Measurements from ENCODE around the gene SHANK2.

DNA sequence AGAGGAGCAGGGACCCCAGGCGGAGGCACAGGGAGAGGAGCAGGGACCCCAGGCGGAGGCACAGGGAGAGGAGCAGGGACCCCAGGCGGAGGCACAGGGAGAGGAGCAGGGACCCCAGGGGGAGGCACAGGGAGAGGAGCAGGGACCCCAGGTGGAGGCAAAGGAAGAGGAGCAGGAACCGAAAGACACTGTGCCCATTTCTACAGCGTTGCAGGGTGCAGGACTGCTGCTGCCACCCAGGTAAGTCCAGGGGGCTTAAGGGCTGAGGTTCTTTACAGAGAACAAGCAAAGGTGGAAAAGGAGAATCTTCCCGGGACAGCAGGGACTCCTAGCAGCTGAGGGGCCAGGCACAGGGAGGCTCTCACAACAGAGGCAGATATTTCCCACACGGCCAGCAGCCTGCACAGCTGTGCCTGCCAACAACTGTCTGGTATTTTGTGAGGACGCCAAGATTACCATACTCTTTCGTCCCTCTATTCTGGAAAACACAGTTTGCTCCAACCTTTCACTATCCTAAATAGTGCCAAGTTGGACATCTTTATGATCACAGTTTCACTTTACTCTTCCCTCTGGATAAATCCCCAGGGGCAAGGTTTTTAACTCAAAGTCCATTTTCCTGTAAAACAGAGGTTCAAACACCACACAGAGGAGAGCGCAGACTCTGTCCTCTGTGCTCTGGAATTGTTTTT lies 39.4 kb downstream of the SHANK2 start:
- no peak for TF ChIP-seq POLR2AphosphoS5 (IDR thresholded peaks at IDR 0.05)
- TF ChIP-seq EZH2 (IDR thresholded peaks at IDR 0.05; ENCODE audit: borderline replicate concordance, insufficient read depth, low read length, poor library complexity, severe bottlenecking): no peak
- TF ChIP-seq, protein P1, sequence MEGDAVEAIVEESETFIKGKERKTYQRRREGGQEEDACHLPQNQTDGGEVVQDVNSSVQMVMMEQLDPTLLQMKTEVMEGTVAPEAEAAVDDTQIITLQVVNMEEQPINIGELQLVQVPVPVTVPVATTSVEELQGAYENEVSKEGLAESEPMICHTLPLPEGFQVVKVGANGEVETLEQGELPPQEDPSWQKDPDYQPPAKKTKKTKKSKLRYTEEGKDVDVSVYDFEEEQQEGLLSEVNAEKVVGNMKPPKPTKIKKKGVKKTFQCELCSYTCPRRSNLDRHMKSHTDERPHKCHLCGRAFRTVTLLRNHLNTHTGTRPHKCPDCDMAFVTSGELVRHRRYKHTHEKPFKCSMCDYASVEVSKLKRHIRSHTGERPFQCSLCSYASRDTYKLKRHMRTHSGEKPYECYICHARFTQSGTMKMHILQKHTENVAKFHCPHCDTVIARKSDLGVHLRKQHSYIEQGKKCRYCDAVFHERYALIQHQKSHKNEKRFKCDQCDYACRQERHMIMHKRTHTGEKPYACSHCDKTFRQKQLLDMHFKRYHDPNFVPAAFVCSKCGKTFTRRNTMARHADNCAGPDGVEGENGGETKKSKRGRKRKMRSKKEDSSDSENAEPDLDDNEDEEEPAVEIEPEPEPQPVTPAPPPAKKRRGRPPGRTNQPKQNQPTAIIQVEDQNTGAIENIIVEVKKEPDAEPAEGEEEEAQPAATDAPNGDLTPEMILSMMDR (IDR thresholded peaks at IDR 0.05; ENCODE audit: poor library complexity, severe bottlenecking): no peak
- no peak for TF ChIP-seq TAF1 (IDR thresholded peaks at IDR 0.05; ENCODE audit: low read depth)
- TF ChIP-seq SMC3 (conservative IDR thresholded peaks at IDR 0.05; ENCODE audit: poor library complexity): no peak
- no peak for TF ChIP-seq EP300 (conservative IDR thresholded peaks at IDR 0.05; ENCODE audit: poor library complexity, severe bottlenecking)
- TF ChIP-seq, protein P2, sequence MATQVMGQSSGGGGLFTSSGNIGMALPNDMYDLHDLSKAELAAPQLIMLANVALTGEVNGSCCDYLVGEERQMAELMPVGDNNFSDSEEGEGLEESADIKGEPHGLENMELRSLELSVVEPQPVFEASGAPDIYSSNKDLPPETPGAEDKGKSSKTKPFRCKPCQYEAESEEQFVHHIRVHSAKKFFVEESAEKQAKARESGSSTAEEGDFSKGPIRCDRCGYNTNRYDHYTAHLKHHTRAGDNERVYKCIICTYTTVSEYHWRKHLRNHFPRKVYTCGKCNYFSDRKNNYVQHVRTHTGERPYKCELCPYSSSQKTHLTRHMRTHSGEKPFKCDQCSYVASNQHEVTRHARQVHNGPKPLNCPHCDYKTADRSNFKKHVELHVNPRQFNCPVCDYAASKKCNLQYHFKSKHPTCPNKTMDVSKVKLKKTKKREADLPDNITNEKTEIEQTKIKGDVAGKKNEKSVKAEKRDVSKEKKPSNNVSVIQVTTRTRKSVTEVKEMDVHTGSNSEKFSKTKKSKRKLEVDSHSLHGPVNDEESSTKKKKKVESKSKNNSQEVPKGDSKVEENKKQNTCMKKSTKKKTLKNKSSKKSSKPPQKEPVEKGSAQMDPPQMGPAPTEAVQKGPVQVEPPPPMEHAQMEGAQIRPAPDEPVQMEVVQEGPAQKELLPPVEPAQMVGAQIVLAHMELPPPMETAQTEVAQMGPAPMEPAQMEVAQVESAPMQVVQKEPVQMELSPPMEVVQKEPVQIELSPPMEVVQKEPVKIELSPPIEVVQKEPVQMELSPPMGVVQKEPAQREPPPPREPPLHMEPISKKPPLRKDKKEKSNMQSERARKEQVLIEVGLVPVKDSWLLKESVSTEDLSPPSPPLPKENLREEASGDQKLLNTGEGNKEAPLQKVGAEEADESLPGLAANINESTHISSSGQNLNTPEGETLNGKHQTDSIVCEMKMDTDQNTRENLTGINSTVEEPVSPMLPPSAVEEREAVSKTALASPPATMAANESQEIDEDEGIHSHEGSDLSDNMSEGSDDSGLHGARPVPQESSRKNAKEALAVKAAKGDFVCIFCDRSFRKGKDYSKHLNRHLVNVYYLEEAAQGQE (IDR thresholded peaks at IDR 0.05; ENCODE audit: borderline replicate concordance): no peak
